GM23338 (cell line): ENCODE results near the gene ZNF512. TPM values are rescaled to one million over a fixed set of nuclear protein-coding genes. Genes with fewer than 3 reads are reported as not detected.

Experiments
- ATAC-seq: fragments of 200-7000 bp; cut with Tn5 transposase; 3 replicates; pipeline ENCODE4 v1.9.1; 2020
- DNase-seq: peaks from one replicate; pipeline ENCODE4 v3.0.0-alpha.2; 2015; ENCODE audit warnings: low spot score
- H2AFZ ChIP-seq: fragments of 200-600 bp; sonication (generic); 2 replicates; pipeline ENCODE4 v1.8.0; 2016; ENCODE audit warnings: antibody characterized with exemption, mild to moderate bottlenecking, moderate library complexity
- H3F3A ChIP-seq: fragments of 200-600 bp; sonication (generic); replicated peaks from 2 replicates; pipeline ENCODE4 v1.8.0; 2017; ENCODE audit warnings: antibody characterized with exemption, mixed run types, low read depth
- H3K27ac ChIP-seq: fragments of 200-600 bp; sonication (generic); 2 replicates; pipeline ENCODE4 v1.6.1; 2016; ENCODE audit warnings: low read depth
- H3K27me3 ChIP-seq: fragments of 200-600 bp; sonication (generic); 2 replicates; pipeline ENCODE4 v1.8.0; 2016; ENCODE audit warnings: mild to moderate bottlenecking, mixed run types, moderate library complexity; ENCODE audit not compliant: insufficient read depth
- H3K36me3 ChIP-seq: fragments of 200-600 bp; sonication (generic); 2 replicates; pipeline ENCODE4 v1.8.0; 2016; ENCODE audit warnings: mild to moderate bottlenecking; ENCODE audit not compliant: insufficient read depth
- H3K4me1 ChIP-seq: fragments of 200-600 bp; sonication (generic); 2 replicates; pipeline ENCODE4 v1.8.0; 2016; ENCODE audit warnings: mild to moderate bottlenecking, moderate library complexity; ENCODE audit not compliant: insufficient read depth
- H3K4me2 ChIP-seq: fragments of 200-600 bp; sonication (generic); 2 replicates; pipeline ENCODE4 v1.7.1; 2017; ENCODE audit warnings: mixed run types
- H3K4me3 ChIP-seq: fragments of 200-600 bp; sonication (generic); 2 replicates; pipeline ENCODE4 v1.6.1; 2016; ENCODE audit warnings: mixed run types
- H3K79me2 ChIP-seq: fragments of 200-600 bp; sonication (generic); replicated peaks from 2 replicates; pipeline ENCODE4 v1.8.0; 2017; ENCODE audit warnings: mild to moderate bottlenecking; ENCODE audit not compliant: insufficient read depth
- H3K9me2 ChIP-seq: fragments of 200-600 bp; sonication (generic); 2 replicates; pipeline ENCODE4 v1.8.0; 2017; ENCODE audit not compliant: insufficient read depth
- H4K20me1 ChIP-seq: fragments of 200-600 bp; sonication (generic); replicated peaks from 2 replicates; pipeline ENCODE4 v1.8.0; 2017; ENCODE audit warnings: mild to moderate bottlenecking; ENCODE audit not compliant: insufficient read depth
- H3K27ac Mint-ChIP-seq: 2 replicates; pipeline ENCODE4 v1.8.0; 2020; ENCODE audit warnings: inconsistent platforms, mild to moderate bottlenecking, moderate library complexity, mixed read lengths
- H3K27me3 Mint-ChIP-seq: 3 replicates; pipeline ENCODE4 v1.8.0; 2022; ENCODE audit warnings: low read depth, mild to moderate bottlenecking, moderate library complexity, mixed read lengths, inconsistent platforms; ENCODE audit not compliant: insufficient read depth, poor library complexity
- H3K36me3 Mint-ChIP-seq: 3 replicates; pipeline ENCODE4 v1.8.0; 2021; ENCODE audit warnings: low read depth, mild to moderate bottlenecking, inconsistent platforms, moderate library complexity, mixed read lengths
- H3K4me1 Mint-ChIP-seq: 3 replicates; pipeline ENCODE4 v1.8.0; 2020; ENCODE audit warnings: mild to moderate bottlenecking, inconsistent platforms, mixed read lengths
- H3K4me3 Mint-ChIP-seq: 3 replicates; pipeline ENCODE4 v1.8.0; 2021; ENCODE audit warnings: moderate library complexity, mild to moderate bottlenecking, inconsistent platforms, mixed read lengths
- H3K9me3 Mint-ChIP-seq: 3 replicates; pipeline ENCODE4 v1.8.0; 2020; ENCODE audit warnings: moderate library complexity, mild to moderate bottlenecking, inconsistent platforms, mixed read lengths
- CTCF ChIP-seq, 2 experiments: fragments of 200-600 bp in 1 of 2; sonication (generic) in 1 of 2; conservative IDR thresholded peaks; 2 replicates each; pipeline versions ENCODE4 v1.5.1 to v1.6.1; 2016 to 2017; ENCODE audit warnings: antibody characterized with exemption in 2 of 2, low read depth in 2 of 2, mild to moderate bottlenecking in 2 of 2, moderate library complexity in 1 of 2
- ETS1 ChIP-seq: IDR thresholded peaks from 2 replicates; pipeline ENCODE4 v1.6.1; 2016; ENCODE audit warnings: antibody characterized with exemption
- EZH2 ChIP-seq: fragments of 200-600 bp; sonication (generic); IDR thresholded peaks from one replicate; pipeline ENCODE4 v1.8.0; 2017; ENCODE audit warnings: antibody characterized with exemption, mild to moderate bottlenecking, low read depth; ENCODE audit not compliant: unreplicated experiment
- EZH2phosphoT487 ChIP-seq: fragments of 200-600 bp; sonication (generic); IDR thresholded peaks from one replicate; pipeline ENCODE4 v1.8.1; 2018; ENCODE audit warnings: antibody characterized with exemption; ENCODE audit not compliant: unreplicated experiment
- JUNB ChIP-seq: IDR thresholded peaks from one replicate; pipeline ENCODE4 v1.6.1; 2016; ENCODE audit warnings: antibody characterized with exemption; ENCODE audit not compliant: unreplicated experiment
- NANOG ChIP-seq: IDR thresholded peaks from 2 replicates; pipeline ENCODE4 v1.6.1; 2016; ENCODE audit warnings: antibody characterized with exemption, borderline replicate concordance
- REST ChIP-seq: IDR thresholded peaks from one replicate; pipeline ENCODE4 v1.6.1; 2018; ENCODE audit warnings: antibody characterized with exemption; ENCODE audit not compliant: unreplicated experiment
- STAT1 ChIP-seq: IDR thresholded peaks from one replicate; pipeline ENCODE4 v1.6.1; 2016; ENCODE audit warnings: antibody characterized with exemption; ENCODE audit not compliant: unreplicated experiment
- ZNF331 ChIP-seq: fragments of 250-450 bp; sonication (Bioruptor Pico); IDR thresholded peaks from 2 replicates; pipeline ENCODE4 v1.5.0; 2020; ENCODE audit warnings: low read depth, mild to moderate bottlenecking, moderate library complexity
- ZNF462 ChIP-seq: fragments of 250-450 bp; sonication (Bioruptor Pico); IDR thresholded peaks from 2 replicates; pipeline ENCODE4 v1.5.0; 2020; ENCODE audit warnings: mild to moderate bottlenecking, moderate library complexity
- polyA plus RNA-seq: library from polyadenylated mRNA; unstranded; fragments of >200 nt; fragmentation: Nextera tagmentation; extraction: Ambion mirVana; gene quantifications from 2 replicates; pipeline ENCODE4 v1.2.1, GENCODE V29; 2016
- total RNA-seq: library from RNA; depleted of rRNA; stranded (reverse); fragments of >200 nt; shearing (Covaris generic); gene quantifications from 2 replicates; pipeline ENCODE4 v1.2.3, GENCODE V29; 2014

Gene ZNF512
- total and polyA plus RNA-seq, 2 experiments from 2014 or later = 26.0 to 38.4 TPM

GRCh38 chr2:27634291-27634690, 51.4 kb downstream of the ZNF512 start (continued):
- TF ChIP-seq EZH2 (no peak), CTCF (conservative IDR thresholded peaks at IDR 0.05; ENCODE audit: low read depth in 2 of 2) (no peak), STAT1 (no peak), ZNF331 (CRISPR knock-in tag) (no peak), JUNB (no peak)

GRCh38 chr2:27636766-27637165, 53.9 kb downstream of the ZNF512 start:
- H3K27me3 Mint-ChIP-seq = no peaks in the 10 kb centered on the region
- H3K4me3 ChIP-seq = no peak overlapping the region
- H3K9me2 ChIP-seq = no peaks in the 10 kb centered on the region
- no peak overlapping the region for H2AFZ ChIP-seq
- no peak overlapping the region for H3K27ac ChIP-seq
- no peak overlapping the region for H3K4me2 ChIP-seq
- ATAC-seq (no peak), DNase-seq (no peak)
- H3K4me1 ChIP-seq = no peaks in the 10 kb centered on the region
- no peaks in the 10 kb centered on the region for H3K27me3 ChIP-seq
- H4K20me1 ChIP-seq = peaks cover 4% of the 10 kb centered on the region; the same call in 1 of the 2 replicates
- H3K9me3 Mint-ChIP-seq = no peaks in the 10 kb centered on the region
- no peaks in the 10 kb centered on the region for H3K4me1 Mint-ChIP-seq
- H3K27ac Mint-ChIP-seq = no peak overlapping the region
- no peaks in the 10 kb centered on the region for H3F3A ChIP-seq
- H3K36me3 ChIP-seq = peaks cover 28% of the 10 kb centered on the region
- H3K79me2 ChIP-seq = no peaks in the 10 kb centered on the region
- peaks cover 57% of the 10 kb centered on the region for H3K36me3 Mint-ChIP-seq
- no peak overlapping the region for H3K4me3 Mint-ChIP-seq
- TF ChIP-seq NANOG (no peak), EZH2phosphoT487 (no peak), ZNF331 (CRISPR knock-in tag) (no peak), CTCF (conservative IDR thresholded peaks at IDR 0.05; ENCODE audit: low read depth in 2 of 2) (no peak), REST (no peak), STAT1 (no peak), ETS1 (no peak), JUNB (no peak), EZH2 (no peak), ZNF462 (CRISPR knock-in tag) (no peak)
